ENCODE measurements around the gene PXN. TPM values are rescaled to one million over a fixed set of nuclear protein-coding genes. Genes with fewer than 3 reads are reported as not detected.
"Not testable (repeated sequence)": the region's sequence is repeated elsewhere in the genome, so short reads cannot be mapped to it uniquely, and the experiment has no call there.

Gene PXN
- total RNA-seq, 2 donors from 2014 or later, result 44.8 to 65.5 TPM

- no peak for ATAC-seq (replicated peaks)
- H3K4me1 Mint-ChIP-seq, result peaks cover 26% of the 10 kb centered on the region
- H3K27ac Mint-ChIP-seq, result no peak overlapping the region
Observed at GRCh38 chr12:120238839-120239445, 26.6 kb downstream of the PXN start.

DNA sequence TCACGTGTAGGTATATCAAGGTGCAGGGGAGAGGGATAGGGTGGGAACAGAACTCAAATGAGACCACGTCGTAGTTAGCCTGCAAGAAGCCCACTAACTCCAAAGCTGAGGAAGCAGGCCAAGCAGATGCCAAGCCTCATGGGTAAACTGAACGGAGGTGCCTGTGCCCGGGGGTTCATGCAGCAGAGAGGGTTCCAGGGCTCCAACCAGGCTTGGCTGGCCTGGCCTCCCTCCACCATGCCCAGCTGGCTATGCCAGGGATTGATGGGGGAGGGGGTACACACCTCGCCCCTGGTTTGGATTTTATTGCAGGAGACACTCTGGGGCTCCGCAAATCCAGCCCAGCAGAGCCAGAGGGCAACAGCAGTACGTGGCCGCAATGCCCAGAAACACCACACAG is 27.3 kb downstream of the PXN start:
- H3K27ac Mint-ChIP-seq, result peak overlapping the region; percentile 73
- no peaks in the 10 kb centered on the region for H3K9me3 Mint-ChIP-seq
- no peaks in the 10 kb centered on the region for H3K27me3 Mint-ChIP-seq
- peaks cover 26% of the 10 kb centered on the region for H3K4me1 Mint-ChIP-seq
- no peak overlapping the region for H3K4me3 Mint-ChIP-seq
- no peak for ATAC-seq (replicated peaks)
- peaks cover 7% of the 10 kb centered on the region for H3K36me3 Mint-ChIP-seq (ENCODE audit: low read depth)

More at GRCh38 chr12:120238839-120239445, 26.6 kb downstream of the PXN start:
- Mint-ChIP-seq H3K36me3 (ENCODE audit: low read depth) (peaks cover 7% of the 10 kb centered on the region), H3K27me3 (no peaks in the 10 kb centered on the region), H3K9me3 (no peaks in the 10 kb centered on the region), H3K4me3 (no peak overlapping the region)

- peaks cover 32% of the 10 kb centered on the region for H3K4me1 Mint-ChIP-seq
- H3K9me3 Mint-ChIP-seq, result no peaks in the 10 kb centered on the region
- peak overlapping the region; percentile 73 for H3K27ac Mint-ChIP-seq
- no peaks in the 10 kb centered on the region for H3K27me3 Mint-ChIP-seq
- H3K36me3 Mint-ChIP-seq (ENCODE audit: low read depth), result peaks cover 7% of the 10 kb centered on the region
- no peak for ATAC-seq (replicated peaks)
- no peak overlapping the region for H3K4me3 Mint-ChIP-seq
Observed at GRCh38 chr12:120237360-120238171, 28.0 kb downstream of the PXN start.

- not testable (repeated sequence) for H3K9me3 Mint-ChIP-seq, H3K27me3 Mint-ChIP-seq
Observed at GRCh38 chr12:120236809-120237208, 28.7 kb downstream of the PXN start.

DNA sequence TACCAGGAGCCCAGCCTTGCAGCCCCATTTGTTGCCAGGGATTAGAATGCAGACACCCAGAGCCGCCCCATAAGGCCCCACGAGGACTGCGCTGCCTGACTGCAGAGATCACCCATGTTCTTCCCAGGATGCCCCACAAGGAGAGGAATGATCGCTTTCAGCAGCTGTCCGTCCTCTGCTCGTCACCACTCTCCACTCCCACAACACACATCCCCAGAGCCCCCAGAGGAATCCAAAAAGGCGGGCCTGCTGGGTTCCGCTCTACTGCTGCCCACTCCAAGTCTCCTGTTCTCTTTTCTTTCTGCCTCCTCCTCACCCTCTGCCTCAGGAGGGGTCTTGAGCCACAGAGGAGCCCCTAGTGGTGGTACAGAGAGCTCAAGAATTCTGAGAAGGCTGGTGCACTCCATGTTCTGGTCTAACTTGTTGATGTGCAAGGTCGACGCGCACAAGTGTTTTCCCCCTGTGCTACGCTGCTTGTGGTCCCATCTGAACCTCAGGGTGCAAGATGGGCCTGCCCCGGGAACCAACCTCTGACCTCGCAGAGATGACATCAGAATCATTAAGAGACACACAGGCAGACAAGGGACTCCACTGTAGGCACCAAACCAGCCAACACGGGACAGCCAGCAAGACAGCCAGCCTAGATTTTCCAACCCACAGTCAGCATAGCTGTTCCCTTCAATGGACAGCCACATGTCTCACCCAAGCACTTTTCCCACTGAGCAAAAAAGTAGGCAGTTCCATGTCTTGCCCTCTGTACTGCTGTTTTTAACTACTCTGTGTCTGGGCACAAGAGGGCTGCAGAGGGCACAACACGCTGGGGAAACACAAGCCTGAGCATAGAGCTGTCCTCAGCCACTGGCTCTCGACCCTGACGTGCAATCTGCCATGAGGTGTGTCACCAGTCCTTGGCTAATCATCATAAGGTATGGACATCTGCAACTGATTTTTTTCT is 29.9 kb downstream of the PXN start:
- H3K4me3 Mint-ChIP-seq, result no peak overlapping the region
- peak overlapping the region; percentile 75 for H3K27ac Mint-ChIP-seq
- H3K36me3 Mint-ChIP-seq (ENCODE audit: low read depth), result no peaks in the 10 kb centered on the region
- H3K9me3 Mint-ChIP-seq, result no peaks in the 10 kb centered on the region
- no peak for ATAC-seq (replicated peaks)
- no peaks in the 10 kb centered on the region for H3K27me3 Mint-ChIP-seq
- H3K4me1 Mint-ChIP-seq, result peaks cover 44% of the 10 kb centered on the region

More at GRCh38 chr12:120236809-120237208, 28.7 kb downstream of the PXN start:
- not testable (repeated sequence) for H3K4me3 Mint-ChIP-seq; H3K27ac Mint-ChIP-seq; ATAC-seq (replicated peaks); H3K36me3 Mint-ChIP-seq (ENCODE audit: low read depth)
- peaks cover 38% of the 10 kb centered on the region for H3K4me1 Mint-ChIP-seq

DNA sequence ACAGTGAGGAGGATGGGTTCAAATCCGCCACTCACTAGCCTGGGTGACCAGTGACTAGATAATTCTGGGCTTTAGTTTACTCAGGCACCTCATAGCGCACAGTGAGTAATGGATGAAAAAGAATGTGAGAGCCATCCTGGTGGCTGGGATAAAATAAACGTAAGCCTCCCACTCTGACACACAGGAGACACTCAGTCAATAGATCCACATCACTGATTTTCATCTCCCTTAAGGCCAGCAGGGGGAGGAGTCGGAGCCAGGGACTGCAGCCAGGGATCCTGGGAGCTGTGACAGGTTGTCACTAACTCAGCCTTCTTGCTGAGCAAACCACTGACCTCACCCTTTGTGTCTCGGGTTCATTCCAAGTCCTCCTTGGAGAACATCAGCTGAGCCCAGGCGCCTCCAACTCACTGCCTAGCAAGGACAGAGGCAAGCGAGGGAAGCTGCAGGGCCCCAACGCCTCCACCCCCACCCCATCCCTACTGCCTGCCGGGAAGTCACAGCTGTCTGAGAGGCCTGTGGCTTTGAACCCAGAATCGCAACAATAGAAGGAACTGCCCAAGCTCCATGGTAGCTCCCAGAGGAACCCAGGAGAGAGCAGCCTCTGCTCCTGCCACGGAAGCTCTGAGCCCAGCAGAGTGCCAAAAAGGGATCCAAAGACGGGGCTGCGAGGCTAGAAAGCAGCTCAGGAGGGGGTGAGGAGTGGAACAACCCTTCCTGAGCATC is 30.7 kb downstream of the PXN start:
- peaks cover 45% of the 10 kb centered on the region for H3K4me1 Mint-ChIP-seq
- H3K27ac Mint-ChIP-seq, result peak overlapping the region; percentile 92

DNA sequence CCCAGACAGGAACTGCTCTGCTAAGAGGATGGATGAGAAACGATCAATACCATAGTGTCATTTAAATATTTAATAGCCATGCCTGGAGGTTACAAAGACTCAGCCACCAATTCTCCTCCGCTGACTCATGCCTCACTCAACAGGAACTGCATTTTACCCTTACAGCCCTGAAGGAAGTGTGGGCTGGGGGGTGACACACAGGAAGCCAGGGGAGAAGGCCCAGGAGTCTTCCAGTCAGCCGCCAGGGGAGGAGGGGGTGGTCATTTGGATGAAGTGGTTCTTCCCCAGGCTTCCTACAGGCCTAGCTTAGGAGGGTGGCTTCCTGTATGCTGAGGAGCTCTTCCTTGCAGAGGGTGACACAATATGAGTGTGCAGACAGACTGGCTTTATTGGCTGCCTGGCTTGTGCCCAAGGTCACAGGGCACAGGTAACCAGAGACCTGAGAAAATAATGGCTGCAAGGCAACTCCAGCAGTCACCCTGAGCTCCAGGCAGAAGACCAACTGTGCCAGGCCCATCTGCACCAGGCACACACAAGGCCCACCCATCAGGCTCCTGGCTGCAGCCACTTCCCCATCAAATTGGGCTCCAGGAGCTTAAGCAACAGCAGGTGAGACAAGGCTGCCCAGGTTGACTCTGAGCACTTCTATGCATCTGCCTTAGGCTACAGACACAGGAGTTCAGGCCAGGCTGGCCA is 34.1 kb downstream of the PXN start:
- H3K4me1 Mint-ChIP-seq, result peaks cover 54% of the 10 kb centered on the region
- peak overlapping the region; percentile 92 for H3K27ac Mint-ChIP-seq
- H3K9me3 Mint-ChIP-seq, result no peaks in the 10 kb centered on the region
- peak; percentile 94 for ATAC-seq (replicated peaks)
- H3K36me3 Mint-ChIP-seq (ENCODE audit: low read depth), result no peaks in the 10 kb centered on the region
- no peaks in the 10 kb centered on the region for H3K27me3 Mint-ChIP-seq
- H3K4me3 Mint-ChIP-seq, result peak overlapping the region; percentile 76

More for the DNA sequence above, 30.7 kb downstream of the PXN start:
- Mint-ChIP-seq H3K36me3 (ENCODE audit: low read depth) (no peaks in the 10 kb centered on the region), H3K27me3 (no peaks in the 10 kb centered on the region), H3K4me3 (no peak overlapping the region), H3K9me3 (no peaks in the 10 kb centered on the region)
- ATAC-seq (replicated peaks), result no peak

DNA sequence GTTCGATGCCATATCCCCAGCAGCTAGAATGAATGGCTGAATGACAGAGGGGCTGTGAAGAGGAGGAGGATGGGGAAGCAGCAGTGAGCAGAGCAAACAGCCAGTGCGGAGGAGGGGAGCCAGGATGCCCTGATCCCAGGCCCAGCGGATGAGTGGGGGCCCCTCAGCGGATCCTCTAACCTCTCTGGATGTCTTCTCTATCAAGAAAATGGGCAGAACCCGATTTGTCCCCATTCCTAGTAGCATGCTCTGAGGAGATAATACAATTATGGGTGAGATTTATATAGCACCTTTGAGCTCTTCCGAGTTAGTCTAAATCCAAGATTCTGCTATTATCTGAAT is 34.6 kb downstream of the PXN start:
- H3K9me3 Mint-ChIP-seq, result no peaks in the 10 kb centered on the region
- peak overlapping the region; percentile 92 for H3K27ac Mint-ChIP-seq
- ATAC-seq (replicated peaks), result no peak
- no peaks in the 10 kb centered on the region for H3K27me3 Mint-ChIP-seq
- peak overlapping the region; percentile 76 for H3K4me3 Mint-ChIP-seq
- peaks cover 52% of the 10 kb centered on the region for H3K4me1 Mint-ChIP-seq
- H3K36me3 Mint-ChIP-seq (ENCODE audit: low read depth), result peaks cover 2% of the 10 kb centered on the region

- peak overlapping the region; percentile 76 for H3K4me3 Mint-ChIP-seq
- H3K4me1 Mint-ChIP-seq, result peaks cover 52% of the 10 kb centered on the region
- peaks cover 7% of the 10 kb centered on the region for H3K36me3 Mint-ChIP-seq (ENCODE audit: low read depth)
- no peaks in the 10 kb centered on the region for H3K9me3 Mint-ChIP-seq
- H3K27ac Mint-ChIP-seq, result peak overlapping the region; percentile 92
- no peaks in the 10 kb centered on the region for H3K27me3 Mint-ChIP-seq
- no peak for ATAC-seq (replicated peaks)
Observed at GRCh38 chr12:120230326-120230973, 35.1 kb downstream of the PXN start.

- Mint-ChIP-seq H3K9me3 (no peaks in the 10 kb centered on the region), H3K4me1 (peaks cover 51% of the 10 kb centered on the region), H3K27ac (peak overlapping the region; percentile 92), H3K4me3 (peak overlapping the region; percentile 76), H3K27me3 (no peaks in the 10 kb centered on the region), H3K36me3 (ENCODE audit: low read depth) (peaks cover 11% of the 10 kb centered on the region)
- ATAC-seq (replicated peaks), result no peak
Observed at GRCh38 chr12:120229487-120230325, 35.8 kb downstream of the PXN start.

- peaks cover 11% of the 10 kb centered on the region for H3K36me3 Mint-ChIP-seq (ENCODE audit: low read depth)
- no peaks in the 10 kb centered on the region for H3K27me3 Mint-ChIP-seq
- H3K27ac Mint-ChIP-seq, result no peak overlapping the region
- ATAC-seq (replicated peaks), result no peak
- peaks cover 51% of the 10 kb centered on the region for H3K4me1 Mint-ChIP-seq
- H3K4me3 Mint-ChIP-seq, result peak overlapping the region; percentile 76
- no peaks in the 10 kb centered on the region for H3K9me3 Mint-ChIP-seq
Observed at GRCh38 chr12:120229071-120229486, 36.5 kb downstream of the PXN start.

DNA sequence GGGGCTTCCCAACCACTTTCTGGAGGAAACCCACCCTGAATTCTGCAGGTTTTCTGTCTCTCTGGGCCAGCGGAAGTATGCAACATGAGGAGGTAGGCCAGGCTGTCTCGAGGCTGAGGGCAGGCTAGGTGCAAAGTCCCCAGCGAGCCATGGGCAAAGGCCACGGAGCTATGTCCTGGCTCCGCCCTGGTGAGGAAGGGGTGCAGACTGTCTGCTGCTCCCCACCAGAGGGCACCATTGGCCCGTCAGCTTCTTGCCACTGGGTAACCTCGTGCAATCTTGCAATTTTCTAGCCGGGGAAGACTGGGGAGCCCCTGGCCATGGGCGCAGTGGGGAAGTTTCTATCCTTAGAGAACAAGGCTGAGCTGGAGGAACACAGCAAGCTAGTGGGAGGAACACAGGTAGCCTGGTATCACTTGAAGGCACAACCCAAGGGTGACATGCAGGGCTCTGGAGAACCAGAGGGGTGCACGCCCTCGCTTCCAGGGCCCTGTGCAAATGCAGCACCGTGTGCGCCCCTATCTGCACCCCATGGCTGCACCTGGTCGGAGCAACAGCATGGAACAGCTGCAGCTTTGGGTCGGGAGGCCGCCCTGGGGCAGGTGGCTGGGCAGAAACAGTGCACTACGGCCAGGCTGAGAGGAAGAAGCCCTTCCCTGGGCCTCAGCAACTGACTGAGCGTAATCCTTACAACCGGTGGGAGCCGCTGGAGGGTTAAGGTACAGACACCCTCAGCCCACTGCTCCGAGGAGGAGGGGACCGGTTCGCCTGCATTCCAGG is 37.0 kb downstream of the PXN start:
- Mint-ChIP-seq H3K4me1 (peaks cover 47% of the 10 kb centered on the region), H3K27me3 (no peaks in the 10 kb centered on the region), H3K27ac (peak overlapping the region; percentile 75), H3K9me3 (no peaks in the 10 kb centered on the region), H3K36me3 (ENCODE audit: low read depth) (peaks cover 13% of the 10 kb centered on the region), H3K4me3 (peak overlapping the region; percentile 76)
- ATAC-seq (replicated peaks), result peak; percentile 58

Data from activated T-helper 17 cell treated with anti-CD3 and anti-CD28 coated beads, Interleukin-2, amount 50 U/mL, for 72 hours (primary cell).